Psoas muscle (tissue), 8 donors: ENCODE results near the gene SRSF9. TPM values are rescaled to one million over a fixed set of nuclear protein-coding genes. Genes with fewer than 3 reads are reported as not detected.
"Not testable (repeated sequence)": the region's sequence is repeated elsewhere in the genome, so short reads cannot be mapped to it uniquely, and the experiment has no call there.

Source experiments
- ATAC-seq, 4 donors: fragments of 200-7000 bp; cut with Tn5 transposase; one replicate each; pipeline ENCODE4 v1.9.1; 2020; ENCODE audit warnings: moderate library complexity in 3 of 4, mild to moderate bottlenecking in 2 of 4
- DNase-seq, 2 donors: peaks; one replicate each; pipeline ENCODE4 v3.0.0-alpha.2; 2020
- H3K27ac ChIP-seq: fragments of 200-600 bp; one replicate; pipeline ENCODE4 v1.8.0; 2022
- H3K27me3 ChIP-seq, 3 donors: fragments of 200-600 bp in 1 of 3; one replicate each; pipeline versions ENCODE4 v1.6.1 to v1.8.0; 2013 to 2022; ENCODE audit warnings: low read length in 2 of 3, mild to moderate bottlenecking in 2 of 3, moderate library complexity in 1 of 3; ENCODE audit not compliant: insufficient read depth in 3 of 3
- H3K36me3 ChIP-seq, 2 donors: fragments of 200-600 bp in 1 of 2; one replicate each; pipeline versions ENCODE4 v1.6.1 to v1.8.0; 2013 to 2022; ENCODE audit warnings: low read depth in 1 of 2, mild to moderate bottlenecking in 1 of 2, moderate library complexity in 1 of 2; ENCODE audit not compliant: insufficient read depth in 1 of 2
- H3K4me1 ChIP-seq: fragments of 200-600 bp; one replicate; pipeline ENCODE4 v1.8.0; 2022
- H3K4me3 ChIP-seq: fragments of 200-600 bp; one replicate; pipeline ENCODE4 v1.8.0; 2022; ENCODE audit warnings: mild to moderate bottlenecking
- H3K9me3 ChIP-seq: fragments of 200-600 bp; one replicate; pipeline ENCODE4 v1.8.0; 2022
- CTCF ChIP-seq: fragments of 200-600 bp; IDR thresholded peaks from one replicate; pipeline ENCODE4 v1.8.0; 2022; ENCODE audit warnings: antibody characterized with exemption
- WGBS, 3 donors: extraction: QIAGEN DNeasy Blood & Tissue Kit; methylation state at CpG; one replicate each; pipeline versions ENCODE4 v1.1.6 to v1.1.7; 2013; 5-methylcytosine and 5-hydroxymethylcytosine counted together
- intact Hi-C, 2 donors: fragments of 100-400 bp; cut with DNase I; formaldehyde crosslinking; loops; one replicate each; pipeline versions ENCODE4 v1.11.0 to v1.14.2; 2022
- long read RNA-seq, 2 donors: library from polyadenylated mRNA; unstranded; transcript quantifications; one replicate each; pipeline ENCODE4 v2.0.0, GENCODE V29; 2021
- polyA plus RNA-seq, 3 donors: library from polyadenylated mRNA; stranded (reverse); fragments of 200-250 nt; gene quantifications; one replicate each; pipeline ENCODE4 v1.2.3, GENCODE V29; 2013
- total RNA-seq, 4 donors: library from RNA; stranded (reverse); fragmentation: NEBNext Ultra II Directional in 2 of 4; extraction: Animal tissue kit (Norgen Biotek cat#: 25700) in 2 of 4; gene quantifications; one replicate each; pipeline versions ENCODE4 v1.2.1 to v1.2.4, GENCODE V29; 2021 to 2023
- donor health status: healthy with polysubstance abuse.
- donor health status: DM: no; HTN: no; CAD: no; lungs with moderate emphysema.
- donor health status: Bipolar disorder and iron deficiency.
- donor health status: healthy.
- donor health status: DM: yes; HTN: yes; CAD: no.
- donor health status: DM: no; HTN: no; CAD: no.
- donor health status: DM: no; HTN: no; CAD: no.
- donor health status: DM: yes; HTN: yes; CAD: no.

Gene SRSF9, protein sequence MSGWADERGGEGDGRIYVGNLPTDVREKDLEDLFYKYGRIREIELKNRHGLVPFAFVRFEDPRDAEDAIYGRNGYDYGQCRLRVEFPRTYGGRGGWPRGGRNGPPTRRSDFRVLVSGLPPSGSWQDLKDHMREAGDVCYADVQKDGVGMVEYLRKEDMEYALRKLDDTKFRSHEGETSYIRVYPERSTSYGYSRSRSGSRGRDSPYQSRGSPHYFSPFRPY
- total RNA-seq (10 to 100 TPM; 24.9 to 34.8 (median 33.0) TPM), polyA plus RNA-seq (10 to 100 TPM; 26.4 to 53.8 (median 36.1) TPM)
- long read RNA-seq, donor 1, transcript SRSF9-201 (4 exons, 1,201 nt): major isoform, 28 of 29 reads
- long read RNA-seq, donor 1, partial matches to known transcripts: 0 of 29 reads
- long read RNA-seq, donor 1, other reads (novel, unspliced or antisense): 0 of 29 reads
- long read RNA-seq, donor 2, transcript SRSF9-201 (4 exons, 1,201 nt): major isoform, 48 of 55 reads
- long read RNA-seq, donor 2, partial matches to known transcripts: 0 of 55 reads
- long read RNA-seq, donor 2, other reads (novel, unspliced or antisense): 5 of 55 reads

DNA sequence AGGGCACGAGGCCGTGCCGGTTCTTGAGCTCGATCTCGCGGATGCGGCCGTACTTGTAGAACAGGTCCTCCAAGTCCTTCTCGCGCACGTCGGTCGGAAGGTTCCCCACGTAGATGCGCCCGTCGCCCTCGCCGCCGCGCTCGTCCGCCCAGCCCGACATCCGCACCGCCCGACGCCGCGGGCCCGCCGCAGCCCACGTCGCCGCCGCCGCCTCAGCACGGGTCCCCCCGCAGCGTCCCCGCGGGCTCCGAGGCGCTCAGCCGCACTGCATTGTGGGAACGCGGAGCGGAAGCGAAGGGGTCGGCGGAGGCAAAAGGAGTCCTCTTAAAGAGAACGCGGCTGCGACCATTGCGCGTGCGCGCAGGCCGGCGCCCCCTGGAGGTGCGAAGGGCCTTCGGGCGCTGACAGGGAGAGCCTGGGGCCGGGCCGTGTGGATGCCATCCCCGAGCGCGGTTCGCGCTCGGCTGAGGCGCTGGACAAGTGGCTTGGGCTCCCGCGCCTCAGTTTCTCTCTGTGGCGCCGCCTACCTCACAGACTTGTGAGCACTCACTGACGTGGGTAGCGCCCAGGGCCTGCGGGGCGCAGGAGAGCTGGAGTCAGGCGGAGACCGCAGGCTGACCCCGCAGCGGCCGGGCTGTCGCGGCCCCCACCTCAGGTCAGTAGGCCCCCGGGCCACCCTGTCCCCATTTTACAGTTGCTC lies at the start of gene SRSF9:
Gene SRSF9 (minus strand): TSS at position 299 of the 700 bp plus-strand sequence. CDS start 139 bp downstream, at position 160.
- Histone ChIP-seq H3K27me3 (no peaks in the 10 kb centered on the region), H3K4me1 (peaks cover 20% of the 10 kb centered on the region), H3K27ac (peak within 1 kb of the TSS; percentile 93), H3K4me3 (peak within 1 kb of the TSS; percentile 97), H3K36me3 (peaks cover 10 to 29% of the 10 kb centered on the region in 2 donors), H3K9me3 (no peaks in the 10 kb centered on the region)
- WGBS, 3 donors: 0 to 1% (median 1%) methylated on average over 66 to 88 of the region's 88 CpGs
- intact Hi-C loops: no loop called here
- TF ChIP-seq CTCF: peak; percentile 89
- DNase-seq (peak; percentile 96 to 98), ATAC-seq (peak; percentile 97)

GRCh38 chr12:120519324-120519723 lies 49.8 kb upstream of the SRSF9 start:
- DNase-seq, H3K27me3 ChIP-seq, H3K4me1 ChIP-seq, ATAC-seq, intact Hi-C loops, H3K4me3 ChIP-seq, H3K27ac ChIP-seq, H3K9me3 ChIP-seq: not testable (repeated sequence)
- 96 to 98% (median 96%) methylated on average over 8 of the region's 8 CpGs for WGBS, 3 donors
- peaks cover 8 to 85% of the 10 kb centered on the region in 2 donors for H3K36me3 ChIP-seq

GRCh38 chr12:120515496-120515895 lies 45.9 kb upstream of the SRSF9 start:
- DNase-seq (no peak), ATAC-seq (no peak)
- peaks cover 8 to 93% of the 10 kb centered on the region in 2 donors for H3K36me3 ChIP-seq
- no peaks in the 10 kb centered on the region for H3K9me3 ChIP-seq
- no peak for TF ChIP-seq CTCF
- H3K27ac ChIP-seq: no peak overlapping the region
- H3K4me3 ChIP-seq: no peak overlapping the region
- no peaks in the 10 kb centered on the region for H3K4me1 ChIP-seq
- no peaks in the 10 kb centered on the region for H3K27me3 ChIP-seq
- intact Hi-C loops: no loop called here
- WGBS, 3 donors: 84 to 100% (median 92%) methylated on average over 2 of the region's 2 CpGs

- ATAC-seq (no peak), DNase-seq (no peak)
- Histone ChIP-seq H3K9me3 (no peaks in the 10 kb centered on the region), H3K27me3 (no peaks in the 10 kb centered on the region), H3K4me1 (no peaks in the 10 kb centered on the region), H3K27ac (no peak overlapping the region), H3K4me3 (no peak overlapping the region), H3K36me3 (peaks cover 10 to 95% of the 10 kb centered on the region in 2 donors)
- no peak for TF ChIP-seq CTCF
- WGBS, 3 donors: 90 to 95% (median 91%) methylated on average over 7 of the region's 7 CpGs
- intact Hi-C loops: loop anchor here in 1 of 2 donors (5.0 kb wide), 1 partner anchor 662 kb away; no protein-coding TSS in a partner anchor
Observed at GRCh38 chr12:120514002-120514401, 44.5 kb upstream of the SRSF9 start.

DNA sequence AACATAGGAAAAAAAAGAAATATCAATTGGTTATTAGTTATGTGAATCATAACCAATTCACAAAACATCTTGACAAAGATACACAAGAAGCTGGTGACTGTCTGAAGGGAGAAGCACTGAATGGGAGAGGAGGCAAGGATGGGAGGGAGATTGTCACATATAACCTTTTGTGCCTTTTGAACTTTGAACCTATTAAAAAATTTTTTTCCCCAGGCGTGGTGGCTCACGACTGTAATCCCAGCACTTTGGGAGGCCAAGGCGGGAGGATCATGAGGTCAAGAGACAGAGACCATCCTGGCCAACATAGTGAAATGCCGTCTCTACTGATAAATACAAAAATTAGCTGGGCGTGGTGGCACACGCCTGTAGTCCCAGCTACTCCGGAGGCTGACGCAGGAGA lies 39.0 kb upstream of the SRSF9 start:
- Histone ChIP-seq H3K9me3 (no peaks in the 10 kb centered on the region), H3K4me1 (no peaks in the 10 kb centered on the region), H3K27ac (no peak overlapping the region), H3K36me3 (peaks cover 3 to 89% of the 10 kb centered on the region in 2 donors), H3K27me3 (no peaks in the 10 kb centered on the region), H3K4me3 (no peak overlapping the region)
- intact Hi-C loops: no loop called here
- 93 to 96% (median 95%) methylated on average over 8 of the region's 8 CpGs for WGBS, 3 donors
- TF ChIP-seq CTCF: no peak
- ATAC-seq (no peak), DNase-seq (no peak)
